Fibroblast of lung (primary cell): ENCODE data around the gene LDAH.

Source experiments
- CTCF ChIP-seq, 2 donors: IDR thresholded peaks in 1 of 2; conservative IDR thresholded peaks in 1 of 2; 1 replicate in 1 of 2; 2 replicates in 1 of 2; pipeline ENCODE4 v1.5.1; 2011 to 2012; ENCODE audit warnings: low read length in 2 of 2, control low read depth in 1 of 2, inconsistent platforms in 1 of 2, low read depth in 1 of 2, mild to moderate bottlenecking in 1 of 2
- EZH2 ChIP-seq: IDR thresholded peaks from 2 replicates; pipeline ENCODE4 v1.5.1; 2012; ENCODE audit warnings: low read length, control low read depth, mild to moderate bottlenecking; ENCODE audit errors: missing control alignments

GRCh38 chr2:20692081-20692480 is 130.8 kb downstream of the LDAH start:
- no peak for TF ChIP-seq CTCF (conservative IDR thresholded peaks at IDR 0.05 in 1 of 2, IDR thresholded peaks at IDR 0.05 in 1 of 2; ENCODE audit: low read depth in 1 of 2, low read length in 2 of 2)
- no peak for TF ChIP-seq EZH2
